CD4-positive, CD25-positive, alpha-beta regulatory T cell (primary cell): ENCODE measurements around the gene TUBGCP6. TPM values are rescaled to one million over a fixed set of nuclear protein-coding genes. Genes with fewer than 3 reads are reported as not detected.

Experiments used
- ATAC-seq, 2 donors: fragments of 150-1000 bp; cut with Tn5 transposase; one replicate each; pipeline ENCODE4 v1.10.0; 2021; ENCODE audit warnings: low read depth in 2 of 2, moderate number of reproducible peaks in 2 of 2, moderate library complexity in 1 of 2
- DNase-seq, 3 donors: peaks; one replicate each; pipeline versions ENCODE4 v3.0.0 to v3.0.0-alpha.2; 2012 to 2022; ENCODE audit warnings: mixed read lengths in 1 of 3
- H3K27ac ChIP-seq: one replicate; pipeline ENCODE4 v1.7.0; 2013; ENCODE audit warnings: mild to moderate bottlenecking, low read length; ENCODE audit not compliant: insufficient read depth, poor library complexity, severe bottlenecking
- H3K27me3 ChIP-seq: one replicate; pipeline ENCODE4 v1.7.0; 2013; ENCODE audit warnings: low read length; ENCODE audit not compliant: control insufficient read depth, insufficient read depth
- H3K36me3 ChIP-seq: one replicate; pipeline ENCODE4 v1.7.0; 2013; ENCODE audit warnings: mild to moderate bottlenecking, low read length, moderate library complexity; ENCODE audit not compliant: control insufficient read depth, insufficient read depth
- H3K4me1 ChIP-seq: 2 replicates; pipeline ENCODE4 v1.7.0; 2013; ENCODE audit warnings: mild to moderate bottlenecking, low read length; ENCODE audit not compliant: insufficient read depth, control insufficient read depth, poor library complexity, severe bottlenecking
- H3K4me3 ChIP-seq: one replicate; pipeline ENCODE4 v1.7.0; 2013; ENCODE audit warnings: low read depth, mild to moderate bottlenecking, low read length, moderate library complexity
- H3K9me3 ChIP-seq, 2 experiments: 1 replicate in 1 of 2; 2 replicates in 1 of 2; pipeline ENCODE4 v1.7.0; 2013; ENCODE audit warnings: low read length in 2 of 2, mild to moderate bottlenecking in 1 of 2, moderate library complexity in 1 of 2; ENCODE audit not compliant: control insufficient read depth in 2 of 2
- H3K27ac Mint-ChIP-seq, 3 donors: one replicate each; pipeline ENCODE4 v1.8.0; 2020 to 2022; ENCODE audit warnings: mild to moderate bottlenecking in 3 of 3, mixed read lengths in 3 of 3, moderate library complexity in 2 of 3
- H3K27me3 Mint-ChIP-seq: one replicate; pipeline ENCODE4 v1.8.0; 2022; ENCODE audit warnings: mild to moderate bottlenecking, mixed read lengths
- H3K36me3 Mint-ChIP-seq: one replicate; pipeline ENCODE4 v1.8.0; 2020; ENCODE audit warnings: mixed read lengths
- H3K4me1 Mint-ChIP-seq, 4 donors: one replicate each; pipeline ENCODE4 v1.8.0; 2020 to 2022; ENCODE audit warnings: mixed read lengths in 4 of 4, mild to moderate bottlenecking in 1 of 4
- H3K4me3 Mint-ChIP-seq, 4 donors: one replicate each; pipeline ENCODE4 v1.8.0; 2020 to 2022; ENCODE audit warnings: mild to moderate bottlenecking in 4 of 4, mixed read lengths in 4 of 4, moderate library complexity in 3 of 4
- H3K9me3 Mint-ChIP-seq, 7 donors: one replicate each; pipeline ENCODE4 v1.8.0; 2020 to 2022; ENCODE audit warnings: mixed read lengths in 7 of 7, mild to moderate bottlenecking in 3 of 7, moderate library complexity in 2 of 7
- polyA plus RNA-seq, 4 donors: library from polyadenylated mRNA; unstranded; fragments of 300-500 nt; fragmentation: Illumina TruSeq; gene quantifications; one replicate each; pipeline ENCODE4 v1.2.3, GENCODE V29; 2021
- total RNA-seq: library from RNA; stranded (reverse); gene quantifications from one replicate; pipeline ENCODE4 v1.2.3, GENCODE V29; 2022

Gene TUBGCP6
- total and polyA plus RNA-seq, 5 donors from 2014 or later, result 14.0 to 132 (median 14.2) TPM

DNA sequence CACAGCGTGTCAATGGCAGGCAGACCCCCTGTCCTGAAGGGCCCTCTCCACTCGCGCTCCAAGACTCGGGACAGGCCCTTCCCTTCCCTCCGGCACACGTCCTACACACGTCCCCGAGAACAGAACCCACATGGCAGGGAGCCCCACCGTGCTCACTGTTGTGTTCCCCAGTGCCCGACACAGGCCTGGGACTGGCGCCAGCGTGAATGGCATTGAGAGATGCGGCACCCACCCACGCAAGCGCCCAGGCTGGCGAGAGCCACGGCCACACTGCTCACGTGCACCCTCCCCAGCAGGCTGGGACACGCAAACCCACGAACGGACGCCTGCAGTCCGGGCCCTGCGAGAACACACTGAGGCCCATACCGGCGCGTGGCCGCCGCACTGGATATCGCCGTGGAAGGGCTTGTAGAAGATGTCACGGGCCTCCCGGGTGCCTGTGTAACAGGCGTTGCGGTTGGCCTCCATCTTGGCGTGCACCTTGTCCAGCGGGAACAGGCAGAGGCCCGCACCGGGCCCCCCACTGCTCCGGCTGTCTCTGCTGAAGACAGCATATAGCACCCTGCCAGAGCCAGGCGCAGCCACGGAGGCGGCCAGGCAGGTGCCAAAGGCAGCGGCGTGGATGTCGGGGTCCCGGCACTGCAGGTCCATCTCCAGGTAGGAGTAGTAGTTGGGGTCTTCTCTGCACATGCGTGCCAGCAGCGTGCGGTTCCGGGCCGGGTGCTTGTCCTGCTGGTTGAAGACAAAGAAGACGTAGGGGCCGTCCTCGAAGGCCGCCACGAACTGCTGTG, 44.5 kb upstream of the TUBGCP6 start:
- H3K4me3 Mint-ChIP-seq, result no peak overlapping the region
- no peaks in the 10 kb centered on the region for H3K9me3 ChIP-seq
- peaks cover 0 to 4% (median 0%) of the 10 kb centered on the region in 4 donors for H3K4me1 Mint-ChIP-seq
- ATAC-seq, result no peak
- peaks cover 8% of the 10 kb centered on the region for H3K27me3 Mint-ChIP-seq
- H3K9me3 Mint-ChIP-seq, result no peaks in the 10 kb centered on the region
- H3K36me3 ChIP-seq, result no peaks in the 10 kb centered on the region
- H3K27me3 ChIP-seq, result no peaks in the 10 kb centered on the region
- H3K4me1 ChIP-seq, result no peaks in the 10 kb centered on the region
- no peak overlapping the region for H3K27ac Mint-ChIP-seq
- no peak overlapping the region for H3K4me3 ChIP-seq
- no peak overlapping the region for H3K27ac ChIP-seq
- no peak for DNase-seq
- no peaks in the 10 kb centered on the region for H3K36me3 Mint-ChIP-seq

DNA sequence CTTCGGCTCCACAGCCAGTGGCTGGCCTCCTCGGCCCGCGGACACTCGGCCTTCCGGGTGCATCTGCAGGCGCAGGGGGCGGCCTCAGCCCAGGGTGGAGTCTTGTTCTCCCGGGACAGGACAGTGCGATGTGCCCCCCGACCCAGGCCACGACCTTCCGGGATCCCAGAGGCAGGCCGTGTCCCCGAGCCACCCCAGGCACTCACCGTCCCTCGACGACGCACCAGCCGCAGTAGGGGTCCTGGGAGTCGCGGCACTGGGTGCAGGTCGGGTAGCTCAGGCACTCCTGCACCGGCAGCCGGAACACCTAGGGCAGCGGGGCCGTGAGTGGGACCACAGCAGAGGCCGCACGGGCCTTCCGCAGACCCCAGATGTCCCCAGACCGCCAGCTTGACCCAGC, 42.9 kb upstream of the TUBGCP6 start:
- H3K27me3 Mint-ChIP-seq, result peaks cover 5% of the 10 kb centered on the region

DNA sequence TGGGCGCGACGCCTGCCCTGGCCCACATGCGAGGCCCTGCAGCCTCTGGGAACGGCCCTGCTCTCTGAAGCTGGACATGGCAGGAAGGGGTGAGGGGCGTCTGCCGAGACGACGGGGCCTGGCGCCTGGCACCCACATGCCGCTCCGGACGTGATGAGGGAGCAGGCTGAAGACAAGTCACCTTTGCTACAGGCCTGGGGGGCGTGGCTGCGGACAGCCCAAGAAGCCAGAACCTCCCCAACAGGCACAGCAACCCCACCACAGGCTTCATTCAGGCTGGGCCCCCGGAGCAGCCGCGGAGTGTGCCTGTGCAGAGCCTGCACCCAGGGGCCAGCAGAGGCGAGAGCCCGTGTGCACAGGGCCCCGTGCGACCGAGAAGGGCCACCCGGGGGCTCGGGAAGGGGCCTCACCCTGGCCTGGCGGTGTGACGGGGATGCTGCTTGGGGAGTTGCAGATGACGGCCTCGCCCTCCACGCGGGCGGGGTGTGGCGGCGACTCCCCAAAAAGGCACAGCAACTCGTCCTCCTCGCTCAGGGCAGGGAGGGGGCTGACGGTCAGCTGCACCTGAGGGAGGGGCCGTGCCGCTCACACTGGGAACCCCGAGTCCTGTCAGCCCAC, 42.0 kb upstream of the TUBGCP6 start:
- Histone ChIP-seq H3K4me3 (no peak overlapping the region), H3K9me3 (no peaks in the 10 kb centered on the region), H3K27me3 (no peaks in the 10 kb centered on the region), H3K27ac (no peak overlapping the region), H3K36me3 (no peaks in the 10 kb centered on the region), H3K4me1 (no peaks in the 10 kb centered on the region)
- Mint-ChIP-seq H3K27me3 (no peaks in the 10 kb centered on the region), H3K9me3 (no peaks in the 10 kb centered on the region), H3K4me1 (no peaks in the 10 kb centered on the region), H3K4me3 (no peak overlapping the region), H3K27ac (no peak overlapping the region), H3K36me3 (no peaks in the 10 kb centered on the region)
- DNase-seq (no peak), ATAC-seq (no peak)

More for the DNA sequence above, 42.9 kb upstream of the TUBGCP6 start:
- H3K4me1 ChIP-seq, result no peaks in the 10 kb centered on the region
- H3K36me3 Mint-ChIP-seq, result no peaks in the 10 kb centered on the region
- no peak overlapping the region for H3K4me3 ChIP-seq
- no peak for ATAC-seq
- no peak overlapping the region for H3K27ac Mint-ChIP-seq
- no peak overlapping the region for H3K27ac ChIP-seq
- no peaks in the 10 kb centered on the region for H3K9me3 Mint-ChIP-seq
- H3K27me3 ChIP-seq, result no peaks in the 10 kb centered on the region
- no peak for DNase-seq
- peaks cover 0 to 3% (median 0%) of the 10 kb centered on the region in 4 donors for H3K4me1 Mint-ChIP-seq
- no peaks in the 10 kb centered on the region for H3K9me3 ChIP-seq
- H3K4me3 Mint-ChIP-seq, result no peak overlapping the region
- no peaks in the 10 kb centered on the region for H3K36me3 ChIP-seq

DNA sequence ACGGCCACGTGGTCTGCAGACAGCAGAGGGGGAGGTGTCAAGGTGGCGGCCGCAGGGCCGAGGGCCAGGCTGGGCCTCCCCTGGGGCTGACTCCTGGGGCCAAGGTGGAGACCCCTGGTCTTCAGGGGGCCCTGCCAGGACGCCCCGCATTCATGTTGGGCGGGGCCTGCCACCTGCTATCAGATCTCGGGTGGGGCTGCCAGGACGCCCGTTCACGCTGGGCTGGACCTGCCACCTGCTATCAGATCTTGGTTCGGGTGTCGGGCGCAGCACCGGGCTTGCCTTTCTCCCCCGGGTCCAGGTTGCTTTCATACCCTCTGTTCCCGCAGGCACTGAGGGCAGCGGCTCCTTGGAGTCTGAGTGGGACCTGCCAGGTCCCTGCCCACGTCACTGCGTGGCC, 41.5 kb upstream of the TUBGCP6 start:
- H3K9me3 Mint-ChIP-seq, result no peaks in the 10 kb centered on the region
- ATAC-seq, result no peak
- no peaks in the 10 kb centered on the region for H3K36me3 ChIP-seq

DNA sequence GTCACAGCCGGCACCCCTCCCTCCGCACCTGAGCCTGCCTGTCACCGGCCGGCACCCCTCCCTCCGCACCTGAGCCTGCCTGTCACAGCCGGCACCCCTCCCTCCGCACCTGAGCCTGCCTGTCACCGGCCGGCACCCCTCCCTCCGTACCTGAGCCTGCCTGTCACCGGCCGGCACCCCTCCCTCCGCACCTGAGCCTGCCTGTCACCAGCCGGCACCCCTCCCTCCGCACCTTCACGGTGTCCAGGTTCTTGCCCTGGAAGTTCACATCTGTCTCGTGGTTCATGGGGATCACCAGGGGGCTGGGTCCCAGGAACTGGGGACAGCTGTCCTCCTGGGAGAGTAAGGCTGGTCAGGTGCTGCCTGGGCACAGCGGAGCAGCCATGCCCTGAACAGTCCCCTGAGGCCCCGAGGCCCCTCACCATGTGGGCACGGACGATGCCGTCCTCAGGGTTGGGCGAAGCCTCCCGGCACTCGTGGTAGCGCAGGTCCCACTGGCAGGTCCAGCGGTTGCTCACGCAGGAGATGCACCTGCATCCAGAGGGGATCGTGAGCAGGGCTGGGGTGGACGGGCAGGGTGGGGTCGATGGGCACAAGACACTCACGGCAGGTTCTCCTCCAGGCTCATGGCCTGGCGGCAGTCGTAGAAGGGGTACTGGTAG, 40.9 kb upstream of the TUBGCP6 start:
- no peak overlapping the region for H3K27ac ChIP-seq
- no peaks in the 10 kb centered on the region for H3K9me3 ChIP-seq
- DNase-seq (no peak), ATAC-seq (no peak)
- no peaks in the 10 kb centered on the region for H3K36me3 Mint-ChIP-seq
- H3K4me3 Mint-ChIP-seq, result no peak overlapping the region
- no peak overlapping the region for H3K4me3 ChIP-seq
- H3K27ac Mint-ChIP-seq, result no peak overlapping the region
- H3K9me3 Mint-ChIP-seq, result no peaks in the 10 kb centered on the region
- H3K27me3 Mint-ChIP-seq, result no peaks in the 10 kb centered on the region
- H3K4me1 ChIP-seq, result no peaks in the 10 kb centered on the region
- no peaks in the 10 kb centered on the region for H3K36me3 ChIP-seq
- H3K27me3 ChIP-seq, result no peaks in the 10 kb centered on the region
- no peaks in the 10 kb centered on the region for H3K4me1 Mint-ChIP-seq

More for the DNA sequence above, 41.5 kb upstream of the TUBGCP6 start:
- H3K4me3 Mint-ChIP-seq, result no peak overlapping the region
- H3K27ac ChIP-seq, result no peak overlapping the region
- no peak overlapping the region for H3K4me3 ChIP-seq
- no peaks in the 10 kb centered on the region for H3K27me3 Mint-ChIP-seq
- no peak for DNase-seq
- H3K4me1 ChIP-seq, result no peaks in the 10 kb centered on the region
- H3K27ac Mint-ChIP-seq, result no peak overlapping the region
- no peaks in the 10 kb centered on the region for H3K27me3 ChIP-seq
- H3K4me1 Mint-ChIP-seq, result no peaks in the 10 kb centered on the region
- no peaks in the 10 kb centered on the region for H3K9me3 ChIP-seq
- H3K36me3 Mint-ChIP-seq, result no peaks in the 10 kb centered on the region

DNA sequence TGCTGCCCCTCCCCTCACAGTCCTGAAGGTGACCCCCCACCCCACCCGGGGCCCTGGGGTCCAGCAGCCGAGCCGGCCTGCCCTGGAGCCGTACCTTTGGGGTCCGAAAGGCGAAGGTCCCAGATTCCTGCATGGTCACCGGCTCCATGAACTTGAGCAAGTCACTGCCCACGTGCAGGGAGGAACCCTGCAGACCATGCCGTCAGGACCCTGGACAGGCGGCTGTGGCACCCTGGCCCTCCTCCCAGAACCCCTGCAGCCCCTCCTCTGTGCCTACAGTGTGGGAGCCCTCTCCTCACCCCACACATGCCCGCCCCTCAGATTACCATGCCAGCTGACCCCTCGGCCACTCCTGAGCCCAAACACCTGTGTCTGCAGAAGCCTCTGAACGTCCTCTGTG, 39.7 kb upstream of the TUBGCP6 start:
- H3K27ac ChIP-seq, result no peak overlapping the region
- H3K27ac Mint-ChIP-seq, result no peak overlapping the region
- no peak overlapping the region for H3K4me3 ChIP-seq
- no peak for ATAC-seq
- H3K9me3 Mint-ChIP-seq, result no peaks in the 10 kb centered on the region
- H3K4me1 ChIP-seq, result no peaks in the 10 kb centered on the region
- H3K27me3 ChIP-seq, result no peaks in the 10 kb centered on the region
- no peak for DNase-seq
- no peaks in the 10 kb centered on the region for H3K27me3 Mint-ChIP-seq
- H3K9me3 ChIP-seq, result no peaks in the 10 kb centered on the region
- H3K4me3 Mint-ChIP-seq, result no peak overlapping the region
- H3K4me1 Mint-ChIP-seq, result no peaks in the 10 kb centered on the region
- no peaks in the 10 kb centered on the region for H3K36me3 ChIP-seq
- H3K36me3 Mint-ChIP-seq, result no peaks in the 10 kb centered on the region

DNA sequence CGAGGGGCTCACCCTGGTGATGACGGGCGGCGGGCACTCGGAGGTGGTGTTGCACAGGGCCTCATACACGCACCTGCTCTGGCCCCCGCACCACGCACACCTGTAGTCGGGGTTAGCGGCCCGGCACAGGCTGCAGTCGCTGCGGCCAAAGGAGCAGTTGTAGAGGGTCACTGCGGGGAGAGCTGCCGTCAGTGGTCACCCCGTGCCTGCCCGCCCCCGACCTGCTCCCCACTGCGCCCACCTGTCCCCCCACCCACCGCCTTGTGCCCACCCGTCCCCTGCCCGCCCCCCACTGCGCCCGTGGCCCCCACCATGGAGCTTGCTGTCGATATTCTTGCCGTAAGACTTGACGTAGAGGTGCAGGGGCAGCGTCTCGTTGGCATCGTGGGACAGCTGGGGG, 39.0 kb upstream of the TUBGCP6 start:
- no peaks in the 10 kb centered on the region for H3K4me1 ChIP-seq
- no peak overlapping the region for H3K4me3 ChIP-seq
- ATAC-seq (no peak), DNase-seq (no peak)
- H3K27ac ChIP-seq, result no peak overlapping the region
- Mint-ChIP-seq H3K36me3 (no peaks in the 10 kb centered on the region), H3K4me3 (no peak overlapping the region), H3K27me3 (no peaks in the 10 kb centered on the region), H3K27ac (no peak overlapping the region), H3K9me3 (peaks cover 0 to under 1% (median 0%) of the 10 kb centered on the region in 7 donors), H3K4me1 (no peaks in the 10 kb centered on the region)
- H3K36me3 ChIP-seq, result no peaks in the 10 kb centered on the region
- no peaks in the 10 kb centered on the region for H3K27me3 ChIP-seq
- H3K9me3 ChIP-seq, result no peaks in the 10 kb centered on the region
